ENCODE measurements around the gene FAM216B. TPM values are rescaled to one million over a fixed set of nuclear protein-coding genes. Genes with fewer than 3 reads are reported as not detected.

Gene FAM216B
- total RNA-seq, 1 donor from 2014 or later: not detected

DNA sequence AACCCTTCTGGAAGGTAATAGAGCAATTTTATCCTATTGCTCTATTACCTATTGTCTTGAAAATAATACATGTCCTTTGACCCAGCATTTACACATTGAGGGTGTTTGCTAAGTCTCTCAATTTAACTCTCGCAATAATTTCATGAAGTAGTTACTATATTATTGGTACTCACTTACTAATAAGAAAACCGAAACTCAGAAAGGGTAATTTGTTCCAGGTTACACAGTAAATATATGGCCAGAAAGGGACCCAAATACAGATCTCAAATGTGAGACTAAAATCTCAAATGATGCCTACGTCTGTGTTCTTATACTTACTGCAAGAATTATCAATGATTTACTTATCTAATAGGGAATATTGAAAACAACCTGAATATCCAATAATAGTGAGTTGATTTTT is 29.7 kb upstream of the FAM216B start:
- Histone ChIP-seq H3K4me1 (ENCODE audit: control insufficient read depth in 3 of 3, insufficient read depth in 3 of 3, low read length in 3 of 3) (peaks cover 0 to 5% (median 4%) of the 10 kb centered on the region in 3 donors), H3K9me3 (ENCODE audit: control insufficient read depth in 3 of 3, low read length in 3 of 3) (no peaks in the 10 kb centered on the region), H3K4me3 (ENCODE audit: low read length in 3 of 3) (no peak overlapping the region), H3K36me3 (ENCODE audit: control insufficient read depth in 3 of 3, insufficient read depth in 3 of 3, low read length in 3 of 3) (no peaks in the 10 kb centered on the region), H3K27ac (ENCODE audit: low read depth, low read length) (no peak overlapping the region), H3K9ac (ENCODE audit: low read depth in 1 of 3, low read length in 3 of 3) (no peak overlapping the region), H3K27me3 (ENCODE audit: control insufficient read depth in 3 of 3, insufficient read depth in 3 of 3, low read length in 3 of 3) (no peaks in the 10 kb centered on the region)

DNA sequence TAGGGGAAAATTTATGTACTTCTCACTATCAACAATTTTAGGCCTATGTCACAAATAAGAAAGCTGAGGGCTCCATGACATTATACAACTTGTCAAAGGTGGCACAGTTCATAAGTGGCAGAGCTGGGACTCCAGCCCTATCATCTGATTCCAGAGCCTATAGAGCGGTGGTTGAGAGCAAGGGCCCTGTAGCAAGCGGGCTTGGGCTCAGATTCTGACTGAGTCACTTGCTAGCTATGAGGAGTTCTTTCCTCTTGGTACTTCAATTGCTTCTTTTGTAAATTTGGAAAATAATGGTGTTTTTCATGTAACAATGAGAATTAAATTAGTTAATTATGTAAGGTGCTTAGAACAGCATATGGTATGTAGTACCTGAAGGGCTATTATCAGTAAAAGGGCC is 28.7 kb upstream of the FAM216B start:
- peaks cover 0 to 5% (median 4%) of the 10 kb centered on the region in 3 donors for H3K4me1 ChIP-seq (ENCODE audit: control insufficient read depth in 3 of 3, insufficient read depth in 3 of 3, low read length in 3 of 3)
- no peak overlapping the region for H3K4me3 ChIP-seq (ENCODE audit: low read length in 3 of 3)
- H3K27me3 ChIP-seq (ENCODE audit: control insufficient read depth in 3 of 3, insufficient read depth in 3 of 3, low read length in 3 of 3): no peaks in the 10 kb centered on the region
- no peak overlapping the region for H3K9ac ChIP-seq (ENCODE audit: low read depth in 1 of 3, low read length in 3 of 3)
- no peaks in the 10 kb centered on the region for H3K36me3 ChIP-seq (ENCODE audit: control insufficient read depth in 3 of 3, insufficient read depth in 3 of 3, low read length in 3 of 3)
- H3K27ac ChIP-seq (ENCODE audit: low read depth, low read length): no peak overlapping the region
- no peaks in the 10 kb centered on the region for H3K9me3 ChIP-seq (ENCODE audit: control insufficient read depth in 3 of 3, low read length in 3 of 3)

DNA sequence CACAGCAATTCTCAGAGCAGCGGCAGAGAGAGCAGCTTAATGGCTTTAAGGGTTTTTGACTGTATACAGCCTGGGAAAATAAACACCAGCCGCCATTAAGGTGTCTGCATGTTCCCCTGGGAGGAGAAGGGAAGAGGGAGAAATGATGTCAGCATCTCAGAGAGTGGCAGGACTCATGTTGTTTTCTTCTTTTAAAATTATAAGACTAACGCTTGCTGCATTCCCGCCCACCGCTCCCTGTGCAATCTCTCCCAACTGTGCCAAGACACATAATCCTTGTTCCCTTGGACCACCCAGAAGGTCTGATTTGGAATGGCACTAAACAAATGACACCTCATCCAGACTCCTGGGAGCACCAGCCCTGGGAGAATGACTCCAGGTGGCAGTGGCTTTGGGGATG is 27.7 kb upstream of the FAM216B start:
- Histone ChIP-seq H3K27me3 (ENCODE audit: control insufficient read depth in 3 of 3, insufficient read depth in 3 of 3, low read length in 3 of 3) (no peaks in the 10 kb centered on the region), H3K36me3 (ENCODE audit: control insufficient read depth in 3 of 3, insufficient read depth in 3 of 3, low read length in 3 of 3) (no peaks in the 10 kb centered on the region), H3K4me1 (ENCODE audit: control insufficient read depth in 3 of 3, insufficient read depth in 3 of 3, low read length in 3 of 3) (peaks cover 0 to 5% (median 4%) of the 10 kb centered on the region in 3 donors), H3K9ac (ENCODE audit: low read depth in 1 of 3, low read length in 3 of 3) (no peak overlapping the region), H3K9me3 (ENCODE audit: control insufficient read depth in 3 of 3, low read length in 3 of 3) (no peaks in the 10 kb centered on the region), H3K4me3 (ENCODE audit: low read length in 3 of 3) (no peak overlapping the region), H3K27ac (ENCODE audit: low read depth, low read length) (no peak overlapping the region)

DNA sequence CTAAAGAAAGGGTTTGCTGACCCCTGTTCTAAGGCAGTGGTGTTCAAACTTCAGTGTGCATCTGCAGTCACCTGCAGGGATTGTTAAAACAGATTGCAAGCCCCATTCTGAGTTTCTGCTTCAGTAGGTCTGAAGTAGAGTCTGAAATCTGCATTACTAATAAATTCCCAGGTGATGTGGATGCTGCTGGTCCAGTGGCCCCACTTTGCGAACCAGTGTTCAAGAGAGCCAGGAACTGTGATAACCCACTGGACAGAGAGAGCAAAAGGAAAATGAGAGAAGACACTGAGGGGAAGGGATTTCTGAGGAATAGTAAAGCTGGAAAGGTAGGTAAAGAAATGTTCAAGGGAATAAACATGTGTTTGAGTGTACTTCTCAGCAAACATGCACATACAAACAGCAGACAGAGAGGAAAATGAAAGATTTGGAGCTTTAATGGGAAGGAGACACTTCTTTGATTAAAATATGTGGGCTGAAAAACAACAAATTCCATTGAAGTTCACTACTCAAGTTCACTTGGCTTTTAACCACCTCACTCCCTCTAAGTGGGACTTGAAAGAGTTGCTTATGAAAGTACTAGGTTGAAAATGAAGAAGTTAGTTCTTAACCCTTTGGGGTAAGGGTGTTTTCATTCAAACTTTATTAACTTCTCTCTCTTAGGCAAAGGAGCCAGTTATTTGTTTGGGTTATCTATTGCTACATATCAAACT is 26.4 kb upstream of the FAM216B start:
- H3K9ac ChIP-seq (ENCODE audit: low read depth in 1 of 3, low read length in 3 of 3): no peak overlapping the region
- no peak overlapping the region for H3K27ac ChIP-seq (ENCODE audit: low read depth, low read length)
- H3K27me3 ChIP-seq (ENCODE audit: control insufficient read depth in 3 of 3, insufficient read depth in 3 of 3, low read length in 3 of 3): no peaks in the 10 kb centered on the region
- H3K9me3 ChIP-seq (ENCODE audit: control insufficient read depth in 3 of 3, low read length in 3 of 3): no peaks in the 10 kb centered on the region
- no peaks in the 10 kb centered on the region for H3K36me3 ChIP-seq (ENCODE audit: control insufficient read depth in 3 of 3, insufficient read depth in 3 of 3, low read length in 3 of 3)
- H3K4me1 ChIP-seq (ENCODE audit: control insufficient read depth in 3 of 3, insufficient read depth in 3 of 3, low read length in 3 of 3): peaks cover 0 to 5% (median 4%) of the 10 kb centered on the region in 3 donors
- H3K4me3 ChIP-seq (ENCODE audit: low read length in 3 of 3): no peak overlapping the region

DNA sequence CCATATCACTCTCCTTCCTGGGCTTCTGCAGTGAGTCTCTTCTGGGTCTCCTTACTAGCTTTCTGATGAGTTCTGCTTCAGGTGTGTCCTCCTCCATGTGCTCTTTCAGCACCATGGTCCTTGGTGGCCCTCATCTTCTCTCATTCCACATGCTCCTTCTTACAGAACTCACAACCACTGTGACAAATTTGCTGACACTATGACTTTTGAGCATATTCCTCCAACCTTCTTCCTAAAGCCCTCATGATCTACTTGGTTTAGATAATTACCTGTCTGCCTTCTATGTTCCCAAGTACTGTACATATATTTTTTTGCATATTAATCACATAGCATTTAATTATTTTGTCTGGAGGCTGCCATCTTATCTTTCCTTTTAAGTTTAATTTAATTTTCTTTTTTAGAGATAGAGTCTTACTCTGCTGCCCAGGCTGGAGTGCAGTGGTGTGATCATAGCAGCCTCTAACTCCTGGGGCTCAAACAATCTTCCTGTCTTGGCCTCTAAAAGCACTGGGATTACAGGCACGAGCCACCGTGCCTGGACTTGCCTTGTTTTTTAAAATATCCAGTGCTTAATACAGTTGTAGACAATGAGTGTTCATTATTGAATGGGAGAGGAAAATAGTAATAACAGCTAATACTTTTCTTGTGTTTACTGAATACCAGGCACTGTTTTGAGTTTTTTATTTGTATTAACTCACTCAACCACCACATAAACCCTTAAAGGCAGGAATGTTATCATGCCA is 23.5 kb upstream of the FAM216B start:
- Histone ChIP-seq H3K4me1 (ENCODE audit: control insufficient read depth in 3 of 3, insufficient read depth in 3 of 3, low read length in 3 of 3) (no peaks in the 10 kb centered on the region), H3K4me3 (ENCODE audit: low read length in 3 of 3) (no peak overlapping the region), H3K9ac (ENCODE audit: low read depth in 1 of 3, low read length in 3 of 3) (no peak overlapping the region), H3K27me3 (ENCODE audit: control insufficient read depth in 3 of 3, insufficient read depth in 3 of 3, low read length in 3 of 3) (no peaks in the 10 kb centered on the region), H3K9me3 (ENCODE audit: control insufficient read depth in 3 of 3, low read length in 3 of 3) (no peaks in the 10 kb centered on the region), H3K27ac (ENCODE audit: low read depth, low read length) (no peak overlapping the region), H3K36me3 (ENCODE audit: control insufficient read depth in 3 of 3, insufficient read depth in 3 of 3, low read length in 3 of 3) (no peaks in the 10 kb centered on the region)

DNA sequence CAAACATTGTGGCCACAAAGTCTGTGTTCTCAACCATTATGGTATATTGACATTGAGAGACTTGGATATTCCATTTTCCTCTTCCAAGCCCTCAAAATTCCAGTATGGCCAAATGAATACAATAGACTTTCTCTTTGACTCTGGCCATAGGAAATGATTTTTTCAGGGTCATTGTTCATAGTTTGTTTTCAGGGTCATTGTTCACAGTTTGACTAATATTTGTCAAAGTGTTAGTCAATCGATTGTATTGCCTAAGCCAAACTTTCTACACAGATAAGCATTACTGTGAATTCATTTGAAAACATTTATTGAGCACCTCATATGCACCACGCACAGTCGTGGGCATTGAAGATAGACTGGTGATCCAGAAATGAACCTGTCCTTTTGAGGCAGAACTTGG is 22.9 kb upstream of the FAM216B start:
- no peak overlapping the region for H3K9ac ChIP-seq (ENCODE audit: low read depth in 1 of 3, low read length in 3 of 3)
- H3K27me3 ChIP-seq (ENCODE audit: control insufficient read depth in 3 of 3, insufficient read depth in 3 of 3, low read length in 3 of 3): no peaks in the 10 kb centered on the region
- no peaks in the 10 kb centered on the region for H3K9me3 ChIP-seq (ENCODE audit: control insufficient read depth in 3 of 3, low read length in 3 of 3)
- H3K4me3 ChIP-seq (ENCODE audit: low read length in 3 of 3): no peak overlapping the region
- H3K27ac ChIP-seq (ENCODE audit: low read depth, low read length): no peak overlapping the region
- H3K4me1 ChIP-seq (ENCODE audit: control insufficient read depth in 3 of 3, insufficient read depth in 3 of 3, low read length in 3 of 3): no peaks in the 10 kb centered on the region
- H3K36me3 ChIP-seq (ENCODE audit: control insufficient read depth in 3 of 3, insufficient read depth in 3 of 3, low read length in 3 of 3): no peaks in the 10 kb centered on the region

DNA sequence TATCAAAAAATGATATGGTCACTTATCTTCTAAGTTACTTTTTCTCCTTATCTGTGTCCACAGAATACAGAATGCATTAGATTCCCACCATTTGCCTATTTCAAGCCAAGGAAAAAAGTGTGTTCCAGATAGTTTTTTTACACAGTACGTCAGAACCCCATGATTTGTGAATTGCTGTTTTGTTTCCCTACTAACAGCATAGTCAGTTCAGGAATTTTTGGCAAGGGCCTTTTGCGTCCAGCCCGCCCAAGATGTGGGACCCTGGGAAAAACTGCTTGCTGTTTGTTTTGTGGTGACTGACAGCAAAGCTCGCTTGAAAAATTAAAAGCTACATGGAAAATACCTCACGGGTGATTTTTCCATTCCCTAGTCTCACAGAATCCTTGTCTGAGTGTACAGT is 20.4 kb upstream of the FAM216B start:
- Histone ChIP-seq H3K4me1 (ENCODE audit: control insufficient read depth in 3 of 3, insufficient read depth in 3 of 3, low read length in 3 of 3) (no peaks in the 10 kb centered on the region), H3K4me3 (ENCODE audit: low read length in 3 of 3) (no peak overlapping the region), H3K27me3 (ENCODE audit: control insufficient read depth in 3 of 3, insufficient read depth in 3 of 3, low read length in 3 of 3) (no peaks in the 10 kb centered on the region), H3K27ac (ENCODE audit: low read depth, low read length) (no peak overlapping the region), H3K36me3 (ENCODE audit: control insufficient read depth in 3 of 3, insufficient read depth in 3 of 3, low read length in 3 of 3) (no peaks in the 10 kb centered on the region), H3K9me3 (ENCODE audit: control insufficient read depth in 3 of 3, low read length in 3 of 3) (no peaks in the 10 kb centered on the region), H3K9ac (ENCODE audit: low read depth in 1 of 3, low read length in 3 of 3) (no peak overlapping the region)

DNA sequence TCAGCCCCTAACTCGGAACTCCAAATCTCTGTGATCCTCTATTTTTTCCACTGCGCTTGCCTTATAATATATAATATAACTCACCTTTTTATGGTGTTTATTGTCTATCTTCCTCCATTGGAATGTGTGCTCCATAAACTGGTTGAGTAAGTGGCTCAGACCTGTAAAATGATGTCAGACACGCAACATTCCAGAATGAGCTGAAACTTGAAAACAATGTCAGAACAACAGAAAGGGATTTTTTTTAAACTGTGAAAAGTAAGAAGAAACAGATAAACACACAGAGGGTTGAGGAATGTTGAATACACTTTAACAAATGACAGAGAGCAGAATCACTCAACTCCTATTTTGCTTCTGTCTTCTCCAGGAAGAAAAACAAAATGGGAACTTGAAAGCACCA is 19.1 kb upstream of the FAM216B start:
- Histone ChIP-seq H3K4me1 (ENCODE audit: control insufficient read depth in 3 of 3, insufficient read depth in 3 of 3, low read length in 3 of 3) (no peaks in the 10 kb centered on the region), H3K27me3 (ENCODE audit: control insufficient read depth in 3 of 3, insufficient read depth in 3 of 3, low read length in 3 of 3) (no peaks in the 10 kb centered on the region), H3K9me3 (ENCODE audit: control insufficient read depth in 3 of 3, low read length in 3 of 3) (no peaks in the 10 kb centered on the region), H3K36me3 (ENCODE audit: control insufficient read depth in 3 of 3, insufficient read depth in 3 of 3, low read length in 3 of 3) (no peaks in the 10 kb centered on the region), H3K9ac (ENCODE audit: low read depth in 1 of 3, low read length in 3 of 3) (no peak overlapping the region), H3K4me3 (ENCODE audit: low read length in 3 of 3) (no peak overlapping the region), H3K27ac (ENCODE audit: low read depth, low read length) (no peak overlapping the region)

DNA sequence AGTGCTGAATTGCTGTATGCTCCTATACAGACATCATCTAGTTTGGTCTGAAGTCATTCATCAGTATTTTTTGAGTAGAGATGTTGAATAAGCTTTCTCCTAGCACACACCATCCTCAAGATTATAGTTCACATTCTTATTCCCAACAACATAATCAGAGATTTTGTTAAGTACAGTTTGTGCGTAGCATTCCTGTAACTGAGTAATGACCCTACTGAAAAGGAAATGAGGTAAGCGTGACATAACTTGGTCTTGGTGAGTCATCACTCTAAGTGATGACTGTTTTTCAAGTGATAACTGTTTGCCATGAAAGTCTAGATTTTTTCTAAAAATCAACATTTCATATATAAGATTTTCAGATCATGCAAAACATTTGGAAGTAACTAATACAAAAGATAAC is 18.5 kb upstream of the FAM216B start:
- H3K4me1 ChIP-seq (ENCODE audit: control insufficient read depth in 3 of 3, insufficient read depth in 3 of 3, low read length in 3 of 3): no peaks in the 10 kb centered on the region
- H3K9ac ChIP-seq (ENCODE audit: low read depth in 1 of 3, low read length in 3 of 3): no peak overlapping the region
- H3K27me3 ChIP-seq (ENCODE audit: control insufficient read depth in 3 of 3, insufficient read depth in 3 of 3, low read length in 3 of 3): no peaks in the 10 kb centered on the region
- no peak overlapping the region for H3K27ac ChIP-seq (ENCODE audit: low read depth, low read length)
- no peaks in the 10 kb centered on the region for H3K36me3 ChIP-seq (ENCODE audit: control insufficient read depth in 3 of 3, insufficient read depth in 3 of 3, low read length in 3 of 3)
- H3K9me3 ChIP-seq (ENCODE audit: control insufficient read depth in 3 of 3, low read length in 3 of 3): no peaks in the 10 kb centered on the region
- H3K4me3 ChIP-seq (ENCODE audit: low read length in 3 of 3): no peak overlapping the region

DNA sequence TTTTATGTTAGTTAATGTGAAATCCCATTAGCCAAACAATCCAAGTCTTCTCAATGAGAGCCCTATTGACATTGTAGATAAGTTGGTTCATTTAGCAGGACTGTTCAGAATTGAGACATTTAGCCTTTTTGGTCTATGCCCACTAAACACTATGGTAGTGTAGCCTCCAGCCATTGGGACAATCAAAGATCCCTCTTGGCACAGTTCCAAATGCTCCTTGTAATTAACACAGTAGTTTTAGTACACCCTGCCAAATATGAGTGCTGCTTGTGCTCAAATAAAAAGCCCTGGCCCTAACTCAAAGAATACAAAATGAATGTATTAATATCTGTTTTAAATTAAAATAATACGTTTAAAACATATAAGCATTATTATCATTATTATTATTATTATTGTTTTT is 15.4 kb upstream of the FAM216B start:
- Histone ChIP-seq H3K9ac (ENCODE audit: low read depth in 1 of 3, low read length in 3 of 3) (no peak overlapping the region), H3K4me3 (ENCODE audit: low read length in 3 of 3) (no peak overlapping the region), H3K9me3 (ENCODE audit: control insufficient read depth in 3 of 3, low read length in 3 of 3) (no peaks in the 10 kb centered on the region), H3K27me3 (ENCODE audit: control insufficient read depth in 3 of 3, insufficient read depth in 3 of 3, low read length in 3 of 3) (no peaks in the 10 kb centered on the region), H3K4me1 (ENCODE audit: control insufficient read depth in 3 of 3, insufficient read depth in 3 of 3, low read length in 3 of 3) (no peaks in the 10 kb centered on the region), H3K27ac (ENCODE audit: low read depth, low read length) (no peak overlapping the region), H3K36me3 (ENCODE audit: control insufficient read depth in 3 of 3, insufficient read depth in 3 of 3, low read length in 3 of 3) (no peaks in the 10 kb centered on the region)

Measured in skeletal muscle tissue (tissue), 4 donors.